H54 (cell line): ENCODE data around the gene ZNF688.
A peak's percentile ranks its signal among the peaks of the same experiment; 100 is the strongest.
"Not testable (repeated sequence)": the region's sequence is repeated elsewhere in the genome, so short reads cannot be mapped to it uniquely, and the experiment has no call there.

Experiments used
- DNase-seq: peaks from one replicate; pipeline ENCODE4 v3.0.0; 2011; ENCODE audit warnings: low spot score, mixed read lengths; ENCODE audit not compliant: insufficient read length
- FAIRE-seq: peaks from 3 replicates; lab custom pipeline; 2011; peaks lifted over from hg19 to GRCh38; lab: Jason Lieb, UNC
- POLR2A ChIP-seq: IDR thresholded peaks from 2 replicates; pipeline ENCODE4 v1.6.1; 2011; ENCODE audit warnings: low read depth, mild to moderate bottlenecking, low read length

Gene ZNF688

DNA sequence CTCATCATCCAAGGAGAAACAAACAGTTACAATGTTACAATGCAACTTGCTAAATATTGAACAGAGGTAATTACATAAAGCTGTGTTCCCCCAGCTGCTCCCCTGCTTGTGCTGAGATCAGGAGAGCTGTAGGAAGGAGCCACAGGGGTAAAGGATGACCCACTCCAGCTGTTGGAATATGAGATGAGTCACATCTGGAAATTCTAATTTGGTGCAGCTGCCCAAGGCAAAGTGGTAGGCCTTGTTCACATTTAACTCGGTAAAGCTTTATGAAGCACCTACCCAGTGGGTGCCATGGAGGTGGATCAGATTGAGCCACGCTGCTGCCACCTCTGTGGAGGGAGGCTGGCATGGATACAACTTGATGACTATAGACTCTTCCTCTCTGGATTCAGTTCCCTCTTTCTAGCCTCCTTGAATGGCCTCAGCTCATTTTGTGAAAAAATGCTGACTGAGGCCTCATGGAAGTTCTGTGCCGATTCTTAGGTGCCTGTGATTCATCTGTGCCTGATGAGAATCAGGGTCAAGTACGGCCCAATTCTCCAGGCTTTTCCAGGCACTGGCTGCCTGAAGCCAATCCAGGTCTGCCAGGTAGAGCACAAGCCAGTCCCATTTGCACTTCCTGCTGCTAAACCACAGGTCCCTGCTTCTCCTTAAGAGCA lies 31.2 kb upstream of the ZNF688 start:
- TF ChIP-seq POLR2A, result no peak
- no peak for FAIRE-seq
- DNase-seq, result no peak

DNA sequence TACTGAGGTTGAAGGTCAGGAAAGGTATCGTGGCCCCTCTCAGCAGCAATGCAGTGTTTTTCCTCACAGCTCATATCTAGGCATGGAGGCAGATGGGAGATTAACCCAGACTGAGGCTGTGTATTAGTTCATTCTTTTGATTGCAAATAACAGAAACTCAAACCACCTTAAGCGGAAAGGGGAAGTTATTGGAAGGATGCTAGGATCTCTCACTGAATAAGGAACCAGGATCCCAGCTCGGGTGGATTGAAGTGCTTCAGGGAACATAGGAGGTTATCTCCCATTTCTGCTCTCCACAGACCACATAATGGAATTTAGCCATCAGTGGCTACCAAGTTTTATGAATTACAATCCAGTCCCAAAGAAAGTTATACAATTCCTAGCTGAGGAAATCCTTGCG lies 30.5 kb upstream of the ZNF688 start:
- no peak for DNase-seq
- FAIRE-seq, result no peak

DNA sequence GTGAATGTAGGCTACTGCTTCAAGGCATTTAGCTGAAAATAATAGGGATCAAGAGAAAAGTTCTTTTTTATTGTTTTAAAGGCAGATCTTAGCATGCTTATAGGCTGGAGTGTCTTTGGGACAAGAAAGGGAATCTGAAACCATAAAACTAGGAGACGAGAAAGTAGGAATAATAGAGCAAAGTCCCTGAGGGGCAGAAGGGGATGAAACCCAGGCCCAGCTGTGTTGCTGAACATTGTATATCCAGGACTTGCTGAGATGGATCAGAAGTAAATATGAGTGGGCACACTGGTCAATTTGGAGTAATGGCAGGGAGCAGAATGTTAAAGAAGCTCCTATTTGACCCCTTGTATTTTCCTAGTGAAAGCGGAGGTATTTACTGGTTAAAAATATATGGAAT lies 29.4 kb upstream of the ZNF688 start:
- FAIRE-seq, result no peak
- DNase-seq, result no peak
- TF ChIP-seq POLR2A, result no peak

More for the DNA sequence above, 30.5 kb upstream of the ZNF688 start:
- no peak for TF ChIP-seq POLR2A

DNA sequence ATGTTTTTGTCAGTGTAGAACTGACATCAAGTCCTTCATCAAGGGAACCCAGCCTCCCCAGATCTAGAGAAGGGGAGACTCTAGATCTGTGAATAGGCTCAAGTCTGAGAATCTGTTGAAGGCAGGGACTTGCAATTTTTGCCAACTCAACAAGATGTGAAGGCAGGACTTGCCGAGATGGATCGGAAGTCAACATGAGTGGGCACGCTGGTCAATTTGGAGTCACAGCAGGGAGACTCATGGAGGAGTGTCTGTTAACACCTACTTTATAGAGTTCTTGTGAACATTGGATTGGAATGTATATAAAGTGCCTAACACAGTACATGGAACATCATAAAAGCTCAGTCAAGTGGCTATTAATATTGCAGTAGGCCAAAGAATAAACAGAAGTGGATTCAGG lies 28.7 kb upstream of the ZNF688 start:
- DNase-seq (no peak), FAIRE-seq (no peak)
- no peak for TF ChIP-seq POLR2A

DNA sequence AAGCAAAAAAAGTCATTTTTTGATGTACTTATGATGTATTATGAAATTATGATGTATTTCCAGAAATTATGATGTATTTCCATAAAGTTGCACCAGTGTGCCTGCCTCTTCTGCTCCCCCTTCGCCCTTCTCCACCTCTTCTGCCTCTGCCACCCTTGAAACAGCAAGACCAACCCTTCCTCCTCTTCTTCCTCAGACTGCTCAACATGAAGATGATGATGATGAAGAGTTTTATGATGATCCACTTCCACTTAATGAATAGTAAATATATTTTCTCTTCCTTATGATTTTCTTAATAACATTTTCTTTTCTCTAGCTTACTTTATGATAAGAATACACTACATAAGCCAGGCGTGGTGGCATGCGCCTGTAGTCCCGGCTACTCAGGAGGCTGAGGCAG lies 21.4 kb upstream of the ZNF688 start:
- no peak for TF ChIP-seq POLR2A
- no peak for DNase-seq
- FAIRE-seq, result no peak

DNA sequence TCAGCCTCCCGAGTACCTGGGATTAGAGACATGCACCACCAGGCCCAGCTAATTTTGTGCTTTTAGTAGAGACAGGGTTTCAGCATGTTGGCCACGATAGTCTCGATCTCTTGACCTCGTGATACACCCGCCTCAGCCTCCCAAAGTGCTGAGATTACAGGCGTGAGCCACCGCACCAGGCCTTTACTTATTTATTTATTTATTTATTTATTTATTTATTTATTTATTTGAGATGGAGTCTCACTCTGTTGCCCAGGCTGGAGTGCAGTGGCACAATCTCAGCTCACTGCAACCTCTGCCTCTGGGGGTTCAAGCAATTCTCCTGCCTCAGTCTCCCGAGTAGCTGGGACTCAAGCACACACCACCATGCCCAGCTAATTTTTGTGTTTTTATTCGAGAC lies 19.4 kb upstream of the ZNF688 start:
- DNase-seq, FAIRE-seq: not testable (repeated sequence)

DNA sequence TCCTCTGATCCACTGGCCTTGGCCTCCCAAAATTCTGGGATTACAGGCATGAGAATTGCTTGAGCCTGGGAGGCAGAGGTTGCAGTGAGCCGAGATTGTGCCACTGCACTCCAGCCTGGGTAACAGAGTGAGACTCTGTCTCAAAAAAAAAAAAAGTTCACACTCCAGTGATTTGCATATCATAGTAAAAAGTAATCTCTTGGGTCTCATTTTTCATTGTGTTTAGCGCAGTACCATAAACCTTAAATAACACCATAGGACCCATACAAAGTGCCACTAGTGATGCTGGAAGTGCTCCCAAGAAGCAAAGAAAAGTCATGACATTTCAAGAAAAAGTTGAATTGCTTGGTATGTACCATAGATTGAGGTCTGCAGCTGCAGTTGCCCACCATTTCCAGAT lies 18.1 kb upstream of the ZNF688 start:
- FAIRE-seq, DNase-seq: not testable (repeated sequence)

DNA sequence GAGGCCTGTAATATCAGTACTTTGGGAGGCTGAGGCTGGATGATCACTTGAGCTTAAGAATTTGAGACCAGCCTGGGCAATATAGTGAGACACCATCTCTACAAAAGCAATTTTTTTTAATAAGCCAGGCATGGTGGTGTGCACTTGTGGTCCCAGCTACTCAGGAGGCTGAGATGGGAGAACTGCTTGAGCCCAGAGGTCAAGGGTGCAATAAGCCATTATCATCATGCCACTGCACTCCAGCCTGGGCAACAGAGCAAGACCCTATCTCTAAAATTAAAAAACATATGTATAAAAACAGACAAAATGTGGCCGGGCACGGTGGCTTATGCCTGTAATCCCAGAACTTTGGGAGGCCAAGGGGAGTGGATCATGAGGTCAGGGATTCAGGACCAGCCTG lies 17.1 kb upstream of the ZNF688 start:
- TF ChIP-seq POLR2A, result no peak
- FAIRE-seq (no peak), DNase-seq (no peak)

DNA sequence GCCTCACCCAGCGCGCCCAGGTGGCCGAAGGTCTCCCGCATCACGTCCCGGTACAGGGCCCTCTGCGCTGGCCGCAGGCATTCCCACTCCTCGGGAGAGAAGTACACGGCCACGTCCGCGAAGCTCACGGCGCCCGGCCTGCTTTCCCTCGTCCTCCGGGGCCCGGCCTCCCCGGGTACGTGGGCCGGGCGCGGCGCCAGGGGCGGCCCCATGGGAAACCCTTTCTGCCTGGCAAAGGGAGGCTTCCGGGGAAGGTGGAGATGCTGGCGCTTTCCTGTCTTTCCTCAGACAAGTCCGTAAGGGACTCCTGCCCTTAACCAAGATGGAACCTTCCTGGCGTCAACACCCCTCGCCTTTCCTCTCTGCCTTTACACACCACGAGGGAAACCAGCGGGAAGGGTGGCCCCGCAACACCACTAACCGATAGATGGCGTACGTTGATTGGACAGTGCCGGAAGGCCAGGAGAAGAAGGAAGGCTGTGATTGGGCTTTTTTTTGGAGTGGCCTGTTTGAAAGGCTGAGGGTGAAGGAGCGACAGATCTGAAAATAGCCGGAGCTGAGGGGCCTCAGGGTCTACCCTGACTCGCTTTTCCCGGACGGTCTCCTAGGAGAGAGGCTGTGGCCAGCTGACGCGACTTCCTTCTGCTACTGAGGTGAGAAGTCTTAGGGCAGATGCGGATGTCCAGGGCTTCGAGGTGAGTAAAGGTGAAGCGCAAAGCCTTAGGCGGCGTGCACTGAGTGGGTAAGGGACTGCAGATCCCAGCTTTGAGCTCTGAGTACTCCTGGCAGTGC lies 14.1 kb upstream of the ZNF688 start, which contains the start of gene ZNF785:
ZNF785 (minus strand) TSS at position 298 of the 792 bp plus-strand sequence; CDS start at position 212, 86 bp downstream.
- DNase-seq, result peak; percentile 93
- TF ChIP-seq POLR2A, result peak; percentile 61
- peak; percentile 87 for FAIRE-seq

DNA sequence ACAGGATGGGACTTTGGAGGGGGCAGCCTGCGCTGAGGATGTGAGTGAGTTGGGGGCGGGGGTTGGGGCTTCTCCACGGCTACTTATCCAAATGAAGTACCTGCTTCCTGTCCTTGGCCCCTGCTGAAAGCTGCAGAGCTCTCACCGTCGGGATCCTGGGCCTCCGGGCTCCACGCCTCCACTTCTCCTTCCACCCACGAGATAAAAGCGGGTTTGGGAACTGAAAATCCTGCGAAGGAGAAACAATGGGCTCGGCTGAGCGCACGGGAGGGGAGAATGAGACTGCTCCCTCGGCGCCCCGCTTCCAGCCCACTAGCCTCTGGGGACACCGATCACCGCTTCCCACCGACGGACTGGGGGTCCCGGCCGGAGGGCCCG lies 13.5 kb upstream of the ZNF688 start:
- TF ChIP-seq POLR2A, result no peak
- no peak for FAIRE-seq
- DNase-seq, result no peak

DNA sequence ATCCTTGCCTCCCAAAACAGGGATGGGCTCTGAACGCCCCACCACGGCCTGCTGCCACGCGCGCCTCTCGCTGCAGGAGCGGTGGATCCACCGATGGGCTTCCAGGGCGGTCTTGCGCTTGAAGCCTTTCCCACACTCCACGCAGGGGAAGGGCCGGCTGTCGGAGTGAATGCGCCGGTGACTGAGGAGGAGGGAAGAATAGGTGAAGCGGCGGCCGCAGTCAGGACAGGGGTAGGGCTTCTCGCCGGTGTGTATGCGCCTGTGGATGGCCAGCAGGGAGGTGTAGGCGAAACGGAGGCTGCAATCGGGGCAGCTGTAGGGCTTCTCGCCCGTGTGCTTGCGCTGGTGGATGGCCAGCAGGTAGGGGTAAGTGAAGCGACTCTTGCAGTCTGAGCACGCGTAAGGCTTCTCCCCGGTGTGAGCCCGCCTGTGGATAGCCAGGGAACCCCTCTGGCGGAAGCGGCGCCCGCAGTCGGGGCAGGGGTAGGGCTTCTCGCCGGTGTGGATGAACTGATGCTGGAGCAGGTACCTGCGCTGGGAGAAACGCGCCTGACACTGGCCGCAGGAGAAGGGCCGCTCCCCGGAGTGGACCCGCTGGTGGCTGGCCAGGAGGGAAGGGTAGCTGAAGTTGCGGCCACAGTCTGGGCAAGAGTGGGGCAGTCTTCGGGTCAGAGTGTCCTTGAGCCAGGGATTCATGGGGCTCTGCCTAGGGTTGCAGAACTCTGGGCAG lies 11.3 kb upstream of the ZNF688 start:
- TF ChIP-seq POLR2A, result no peak
- DNase-seq (no peak), FAIRE-seq (no peak)

DNA sequence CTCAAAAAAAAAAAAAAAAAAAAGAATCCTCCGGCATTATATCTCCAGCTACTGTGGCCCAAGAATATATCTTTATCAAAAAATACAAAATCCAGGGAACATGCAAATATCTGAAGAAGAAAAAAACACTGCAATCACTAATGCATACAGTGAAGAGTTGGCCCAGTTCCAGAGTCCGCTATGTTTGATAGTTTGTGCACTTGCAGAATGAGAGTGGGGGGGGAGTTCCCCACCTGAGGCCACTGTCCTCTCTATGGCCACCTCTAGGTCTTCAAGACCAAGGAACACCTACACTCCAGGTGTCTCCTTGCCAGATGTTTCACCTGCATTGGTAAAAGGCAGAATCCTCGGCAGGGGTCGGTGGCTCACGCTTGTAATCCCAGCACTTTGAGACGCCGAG lies 9.9 kb upstream of the ZNF688 start:
- TF ChIP-seq POLR2A, result no peak
- FAIRE-seq (no peak), DNase-seq (no peak)

DNA sequence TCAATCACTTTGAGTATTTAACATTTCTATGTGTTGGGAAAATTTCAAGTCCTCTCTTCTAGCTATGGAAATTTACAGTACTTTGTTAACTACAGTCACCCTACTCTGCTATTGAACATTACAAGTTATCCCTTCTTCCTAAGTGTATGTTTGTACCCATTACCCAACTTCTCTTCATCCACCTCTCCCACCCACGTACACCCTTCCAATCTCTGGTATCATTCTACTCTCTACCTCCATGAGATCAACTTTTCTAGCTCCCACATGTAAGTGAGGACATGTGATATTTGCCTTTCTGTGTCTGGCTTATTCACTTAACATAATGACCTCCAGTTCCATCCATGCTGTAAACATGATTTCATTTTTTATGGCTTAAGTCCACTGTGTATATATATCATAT lies 3.2 kb upstream of the ZNF688 start:
- TF ChIP-seq POLR2A, result no peak
- DNase-seq (no peak), FAIRE-seq (no peak)
